Stomach (tissue), 9 donors: ENCODE data around the gene VPS52. TPM values are rescaled to one million over a fixed set of nuclear protein-coding genes. Genes with fewer than 3 reads are reported as not detected.

ENCODE experiments used
- DNase-seq, 2 donors: peaks; one replicate each; pipeline versions ENCODE4 v3.0.0 to v3.0.0-alpha.2; 2013 to 2019
- H3K27ac ChIP-seq, 5 donors: fragments of 200-600 bp in 4 of 5; sonication (generic) in 4 of 5; one replicate each; pipeline ENCODE4 v1.5.1; 2013 to 2019; ENCODE audit warnings: mild to moderate bottlenecking in 1 of 5, moderate library complexity in 1 of 5
- H3K27me3 ChIP-seq, 3 donors: fragments of 200-600 bp; sonication (generic); one replicate each; pipeline ENCODE4 v1.5.1; 2017 to 2019; ENCODE audit warnings: mixed run types in 1 of 3
- H3K36me3 ChIP-seq, 4 donors: fragments of 200-600 bp; sonication (generic); 1 replicate in 3 of 4; 2 replicates in 1 of 4; pipeline ENCODE4 v1.5.1; 2016 to 2019
- H3K4me1 ChIP-seq, 4 donors: fragments of 200-600 bp; sonication (generic); one replicate each; pipeline ENCODE4 v1.5.1; 2016 to 2019
- H3K4me3 ChIP-seq, 4 donors: fragments of 200-600 bp; sonication (generic) in 3 of 4; one replicate each; pipeline ENCODE4 v1.5.1; 2016 to 2019; ENCODE audit warnings: mild to moderate bottlenecking in 1 of 4
- H3K9me3 ChIP-seq, 4 donors: fragments of 200-600 bp; sonication (generic); one replicate each; pipeline ENCODE4 v1.5.1; 2016 to 2019
- CTCF ChIP-seq, 7 experiments: fragments of 450-650 bp in 4 of 7; fragments of 200-600 bp in 3 of 7; sonication (generic) in 3 of 7; IDR thresholded peaks; one replicate each; pipeline ENCODE4 v1.5.1; 2016 to 2019; ENCODE audit warnings: antibody characterized with exemption in 7 of 7, control low read depth in 2 of 7, mild to moderate bottlenecking in 1 of 7
- EP300 ChIP-seq: sonication (generic); formaldehyde crosslinking; IDR thresholded peaks from one replicate; pipeline ENCODE4 v1.6.1; 2017; ENCODE audit warnings: antibody characterized with exemption
- POLR2A ChIP-seq, 4 donors: fragments of 450-650 bp; IDR thresholded peaks; one replicate each; pipeline ENCODE4 v1.6.1; 2016; ENCODE audit warnings: antibody characterized with exemption in 4 of 4, control low read depth in 2 of 4, mild to moderate bottlenecking in 1 of 4, moderate library complexity in 1 of 4
- POLR2AphosphoS5 ChIP-seq, 3 donors: sonication (generic); formaldehyde crosslinking; IDR thresholded peaks; one replicate each; pipeline ENCODE4 v1.6.1; 2016; ENCODE audit warnings: antibody characterized with exemption in 3 of 3
- WGBS, 5 donors: extraction: QIAGEN DNeasy Blood & Tissue Kit in 3 of 5; methylation state at CpG; one replicate each; pipeline versions ENCODE4 v1.1.5 to v1.1.7; 2013 to 2018; 5-methylcytosine and 5-hydroxymethylcytosine counted together
- intact Hi-C: fragments of 100-400 bp; cut with DNase I; formaldehyde crosslinking; loops from one replicate; pipeline ENCODE4 v1.15.1; 2023; ENCODE audit warnings: low total_unique reads
- polyA plus RNA-seq, 3 donors: library from polyadenylated mRNA; stranded (reverse); fragments of 200-250 nt; gene quantifications; one replicate each; pipeline ENCODE4 v1.2.3, GENCODE V29; 2013
- total RNA-seq, 5 donors: library from RNA; depleted of rRNA; stranded (reverse); fragments of >200 nt; gene quantifications; one replicate each; pipeline versions ENCODE4 v1.1.0 to v1.2.3, GENCODE V29; 2014 to 2016
- donor health status: healthy with polysubstance abuse.
- donor health status: Bipolar disorder and iron deficiency.
- donor health status: healthy.

Gene VPS52
- total and polyA plus RNA-seq, 8 donors, result 22.6 to 89.3 (median 46.5) TPM

- Histone ChIP-seq H3K4me3 (peak overlapping the region; percentile 64 to 96 (median 76)), H3K9me3 (no peaks in the 10 kb centered on the region), H3K4me1 (peaks cover 22 to 73% (median 55%) of the 10 kb centered on the region in 4 donors), H3K27me3 (no peaks in the 10 kb centered on the region), H3K27ac (peak overlapping the region; percentile 91 to 97 (median 97)), H3K36me3 (peaks cover 9 to 47% (median 41%) of the 10 kb centered on the region in 4 donors)
- intact Hi-C loops, result no loop called here
- TF ChIP-seq CTCF (IDR thresholded peaks at IDR 0.05) (no peak), EP300 (no peak), POLR2A (IDR thresholded peaks at IDR 0.05) (no peak), POLR2AphosphoS5 (IDR thresholded peaks at IDR 0.05) (no peak)
- peak; percentile 78 to 92 for DNase-seq
- WGBS, 5 donors, result 3 to 7% (median 5%) methylated on average over 20 to 29 of the region's 29 CpGs
Observed at GRCh38 chr6:33312361-33313104, 40.9 kb upstream of the VPS52 start.

- DNase-seq, result no peak
- Histone ChIP-seq H3K36me3 (peaks cover 27 to 94% (median 78%) of the 10 kb centered on the region in 4 donors), H3K9me3 (no peaks in the 10 kb centered on the region), H3K27ac (no peak overlapping the region), H3K4me1 (peaks cover 0 to 54% (median 13%) of the 10 kb centered on the region in 4 donors), H3K27me3 (no peaks in the 10 kb centered on the region), H3K4me3 (no peak overlapping the region)
- TF ChIP-seq EP300 (no peak), POLR2AphosphoS5 (IDR thresholded peaks at IDR 0.05) (no peak), CTCF (IDR thresholded peaks at IDR 0.05) (no peak), POLR2A (IDR thresholded peaks at IDR 0.05) (no peak)
- intact Hi-C loops, result no loop called here
- 83 to 95% (median 90%) methylated on average over 4 of the region's 4 CpGs for WGBS, 5 donors
Observed at GRCh38 chr6:33306356-33306755, 34.7 kb upstream of the VPS52 start.

DNA sequence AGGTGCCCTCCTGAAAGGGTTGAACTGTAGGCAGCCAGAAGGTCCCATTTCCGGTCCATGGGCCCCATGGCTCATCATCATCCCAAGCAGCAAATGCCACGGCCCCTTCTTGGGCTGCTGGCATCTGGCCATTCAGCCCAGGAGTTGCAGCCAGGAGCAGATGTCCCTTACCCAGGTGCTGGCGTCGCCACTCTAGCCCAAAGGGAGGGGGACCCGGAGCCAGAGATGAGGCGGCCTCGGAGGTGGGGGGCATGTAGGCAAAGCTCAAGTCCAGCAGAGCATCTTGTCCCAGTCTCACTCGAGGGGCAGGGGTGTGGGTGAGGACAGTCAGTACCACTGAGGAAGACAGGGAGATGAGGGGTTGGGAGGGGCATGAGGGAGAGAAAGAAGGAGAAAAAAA is 33.4 kb upstream of the VPS52 start:
- Histone ChIP-seq H3K9me3 (no peaks in the 10 kb centered on the region), H3K27me3 (no peaks in the 10 kb centered on the region), H3K27ac (no peak overlapping the region), H3K4me1 (peaks cover 7 to 54% (median 17%) of the 10 kb centered on the region in 4 donors), H3K4me3 (no peak overlapping the region), H3K36me3 (peaks cover 18 to 86% (median 65%) of the 10 kb centered on the region in 4 donors)
- DNase-seq, result no peak
- TF ChIP-seq EP300 (no peak), CTCF (IDR thresholded peaks at IDR 0.05) (no peak), POLR2AphosphoS5 (IDR thresholded peaks at IDR 0.05) (no peak), POLR2A (IDR thresholded peaks at IDR 0.05) (no peak)
- intact Hi-C loops, result no loop called here
- 75 to 82% (median 76%) methylated on average over 8 of the region's 8 CpGs for WGBS, 5 donors

GRCh38 chr6:33304216-33304615 is 32.5 kb upstream of the VPS52 start:
- 83 to 96% (median 87%) methylated on average over 5 to 16 of the region's 16 CpGs for WGBS, 5 donors
- Histone ChIP-seq H3K27ac (no peak overlapping the region), H3K4me3 (no peak overlapping the region), H3K27me3 (no peaks in the 10 kb centered on the region), H3K9me3 (no peaks in the 10 kb centered on the region), H3K36me3 (peaks cover 18 to 78% (median 61%) of the 10 kb centered on the region in 4 donors), H3K4me1 (peaks cover 10 to 53% (median 22%) of the 10 kb centered on the region in 4 donors)
- TF ChIP-seq CTCF (IDR thresholded peaks at IDR 0.05), result no peak
- TF ChIP-seq POLR2A (IDR thresholded peaks at IDR 0.05), result no peak
- no peak for TF ChIP-seq EP300
- no peak for TF ChIP-seq POLR2AphosphoS5 (IDR thresholded peaks at IDR 0.05)
- DNase-seq, result no peak
- intact Hi-C loops, result no loop called here
